NCI-H2029 treated with DMSO at 0.1 percent for 48 hours (cell line): ENCODE data around the gene RBM4.

Experiments used
- DNase-seq: peaks from one replicate; lab custom pipeline; 2025; lab: John Stamatoyannopoulos, UW

RBM4 gene

DNA sequence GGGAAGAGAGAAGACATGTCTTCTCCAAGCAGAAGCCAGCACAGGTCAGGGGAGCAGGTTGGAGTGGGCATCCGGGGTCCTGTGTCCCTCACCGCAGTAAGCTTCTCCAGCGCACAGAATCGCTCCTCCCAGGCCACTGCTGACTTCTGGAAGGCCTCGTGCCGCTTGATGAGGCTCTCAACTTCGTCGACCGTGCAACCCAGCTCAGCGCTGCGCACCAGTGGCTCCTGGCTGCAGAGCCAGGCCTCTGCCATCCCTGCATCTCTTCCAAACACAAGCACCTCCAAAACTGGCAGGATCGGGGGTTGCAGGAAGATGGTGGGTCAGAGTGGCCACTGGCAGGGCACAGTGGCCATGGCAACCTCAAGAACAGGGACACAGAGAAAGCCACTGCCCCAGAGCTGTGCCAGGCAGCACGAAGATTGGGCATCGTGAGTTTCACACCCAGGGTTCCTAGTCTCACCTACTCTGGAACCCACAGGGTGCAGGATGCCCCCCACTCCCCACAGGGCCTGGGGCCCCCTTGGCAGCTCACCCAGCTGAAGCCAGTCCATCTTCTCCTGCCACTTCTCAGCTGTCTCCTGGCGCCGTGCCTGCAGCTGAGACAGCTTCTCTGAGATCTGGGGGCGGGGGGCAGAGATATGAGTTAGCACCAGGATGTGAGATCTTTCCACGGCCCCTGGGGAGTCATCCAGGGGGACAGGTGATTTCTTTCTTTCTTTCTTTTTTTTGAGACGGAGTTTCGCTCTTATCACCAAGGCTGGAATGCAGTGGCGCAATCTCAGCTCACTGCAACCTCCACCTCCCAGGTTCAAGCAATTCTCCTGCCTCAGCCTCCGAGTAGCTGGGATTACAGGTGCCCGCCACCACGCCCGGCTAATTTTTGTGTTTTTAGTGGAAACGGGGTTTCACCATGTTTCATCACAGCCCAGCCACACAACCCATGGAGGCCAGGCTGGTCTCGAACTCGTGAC lies 50.3 kb downstream of the RBM4 start:
- DNase-seq: no peak

DNA sequence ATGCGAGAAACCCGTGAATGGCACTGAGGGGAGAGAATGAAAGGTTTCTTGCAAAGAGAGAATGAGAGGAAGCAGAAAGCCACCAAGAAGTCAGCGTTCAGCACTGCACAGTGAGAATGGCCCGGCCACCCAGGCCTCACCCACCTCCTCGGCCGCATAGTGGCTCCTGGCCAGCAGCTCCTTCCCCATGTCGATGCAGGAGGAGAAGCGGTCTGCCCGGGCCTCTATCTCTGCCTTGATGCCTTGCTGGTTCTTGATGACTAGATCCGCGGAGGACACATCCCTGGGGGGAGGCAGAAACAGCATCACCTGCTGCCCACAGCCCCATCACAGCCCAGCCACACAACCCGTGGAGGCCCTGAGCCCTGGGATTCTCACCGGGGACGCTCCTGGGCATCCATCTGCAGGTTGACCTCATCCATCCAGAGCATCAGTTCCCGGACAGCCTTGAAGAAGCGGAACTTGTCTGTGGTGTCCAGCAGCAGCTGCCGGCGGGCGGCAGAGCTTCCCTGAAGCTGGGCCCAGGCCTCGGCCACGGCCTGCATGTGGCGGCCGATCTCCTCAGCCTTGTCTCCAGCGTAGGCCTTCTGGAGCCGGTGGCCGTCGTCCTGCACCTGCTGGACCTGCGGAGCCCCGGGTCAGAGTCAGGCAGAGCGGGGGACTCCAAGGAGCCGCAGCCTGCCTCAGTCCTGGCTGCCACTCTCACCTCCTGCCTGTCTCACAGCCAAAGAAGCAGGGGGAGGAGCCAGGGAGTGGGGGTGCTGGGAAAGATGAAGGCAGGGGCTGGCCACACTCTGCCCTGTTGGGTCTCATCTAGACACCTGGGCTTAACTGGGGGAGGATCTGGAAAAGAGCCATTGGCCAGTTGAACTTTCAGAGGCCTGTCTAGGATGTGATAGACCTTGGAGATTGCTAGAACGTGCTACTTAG lies 51.4 kb downstream of the RBM4 start:
- no peak for DNase-seq

DNA sequence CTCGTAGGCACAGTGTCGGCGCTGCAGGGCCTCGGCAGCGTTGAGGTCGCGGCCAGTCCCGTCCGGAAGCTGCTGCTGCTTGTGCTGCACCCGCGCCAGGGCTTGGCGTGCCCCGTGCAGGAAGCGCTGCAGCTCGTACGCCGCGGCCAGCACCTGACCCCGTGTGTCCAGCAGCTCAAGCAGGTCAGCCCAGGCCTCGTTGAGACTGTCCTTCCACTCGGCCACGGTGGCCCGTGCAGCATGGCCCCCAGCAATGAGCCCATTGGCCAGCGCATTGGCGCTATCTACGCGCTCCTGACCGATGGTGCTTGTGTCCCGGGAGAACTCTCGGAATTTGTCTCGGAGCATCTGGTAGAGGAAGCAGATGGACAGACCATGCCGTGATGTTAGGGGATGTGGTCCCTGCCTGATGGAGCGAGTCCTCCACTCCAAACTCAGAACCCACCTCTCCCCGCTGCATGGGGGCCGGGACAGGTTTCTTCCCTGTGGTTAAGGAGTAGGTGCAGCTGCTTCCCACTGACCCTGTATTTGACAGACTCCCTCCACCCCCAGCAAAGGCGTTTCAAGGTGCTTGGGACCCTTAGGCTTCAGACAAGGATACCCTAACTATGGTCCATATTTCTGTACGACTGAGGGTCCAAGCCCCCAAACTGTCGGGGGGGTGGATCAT lies 52.9 kb downstream of the RBM4 start:
- no peak for DNase-seq

DNA sequence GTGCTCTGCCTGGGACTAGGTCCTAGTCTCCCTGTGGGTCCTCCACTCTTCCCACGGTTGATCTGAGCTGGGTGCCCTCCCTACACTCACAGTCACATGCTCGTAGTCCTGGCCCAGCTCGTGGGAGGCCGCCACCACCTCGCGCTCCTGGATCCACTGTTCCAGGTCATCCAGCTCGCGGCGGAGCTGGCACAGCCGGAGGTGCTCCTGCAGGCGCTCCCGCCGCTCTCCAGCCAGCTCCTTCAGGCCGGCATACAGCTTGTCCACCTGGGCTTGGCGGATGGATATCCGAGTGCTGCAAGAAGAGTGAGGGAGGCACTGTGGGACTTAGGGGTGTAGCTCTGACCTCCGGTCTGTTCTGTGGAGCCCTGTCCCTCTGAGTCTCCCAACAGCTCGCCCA lies 53.9 kb downstream of the RBM4 start:
- DNase-seq: no peak

DNA sequence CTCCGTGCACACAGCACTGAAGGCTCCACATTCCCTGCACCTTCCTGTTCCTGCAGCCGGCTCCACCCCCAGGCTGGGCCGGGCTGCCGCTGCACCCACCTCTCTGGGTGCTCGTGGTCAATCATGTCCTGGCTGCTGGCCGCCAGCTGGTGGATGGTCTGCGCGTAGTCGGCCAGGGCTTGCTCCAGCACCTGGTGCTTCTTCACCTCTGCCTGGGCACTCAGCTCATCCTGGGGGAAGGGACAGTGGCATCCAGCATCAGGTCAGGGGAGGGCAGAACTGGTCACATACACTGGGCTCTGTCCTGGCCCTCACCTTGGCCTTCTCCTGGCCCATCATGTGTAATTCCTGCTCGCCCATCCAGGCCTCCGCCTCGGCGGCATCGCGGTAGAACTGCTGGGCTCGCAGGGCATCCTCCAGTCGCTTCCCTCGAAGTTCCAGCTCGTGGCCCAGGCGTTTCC lies 54.4 kb downstream of the RBM4 start:
- no peak for DNase-seq

DNA sequence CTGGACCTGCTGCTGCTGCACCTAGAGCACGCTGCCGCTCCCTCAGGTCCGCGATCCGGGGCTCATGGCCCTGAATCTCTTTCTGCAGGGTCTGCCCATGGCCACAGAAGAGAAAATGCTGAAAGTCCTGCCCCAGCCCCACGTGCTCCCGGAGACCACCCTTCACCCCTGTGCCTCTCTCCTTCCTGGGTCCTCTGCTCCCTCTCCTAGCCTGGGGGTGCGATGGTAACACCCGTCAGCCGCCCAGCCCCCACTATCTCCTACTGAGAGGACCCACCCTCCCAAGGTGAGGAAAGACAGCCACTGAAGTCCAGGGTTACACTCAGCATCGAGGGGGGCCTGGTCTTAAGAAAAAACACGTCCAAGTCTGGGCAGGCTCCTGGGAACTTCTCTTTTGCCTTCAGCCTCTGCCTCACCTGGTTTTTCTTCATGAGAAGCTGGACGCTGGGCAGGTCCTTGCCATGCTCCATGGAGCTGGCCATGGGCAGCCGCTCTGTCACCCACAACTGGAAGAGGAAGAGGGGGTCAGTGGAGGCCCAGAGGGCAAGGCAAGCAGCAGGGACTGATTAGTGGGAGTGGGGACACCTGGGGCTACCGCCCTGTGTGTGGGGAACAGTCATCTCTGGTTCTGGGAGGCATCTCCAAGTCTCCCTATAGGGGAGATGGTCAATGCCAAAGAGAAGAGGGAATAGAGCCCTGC lies 55.0 kb downstream of the RBM4 start:
- no peak for DNase-seq

DNA sequence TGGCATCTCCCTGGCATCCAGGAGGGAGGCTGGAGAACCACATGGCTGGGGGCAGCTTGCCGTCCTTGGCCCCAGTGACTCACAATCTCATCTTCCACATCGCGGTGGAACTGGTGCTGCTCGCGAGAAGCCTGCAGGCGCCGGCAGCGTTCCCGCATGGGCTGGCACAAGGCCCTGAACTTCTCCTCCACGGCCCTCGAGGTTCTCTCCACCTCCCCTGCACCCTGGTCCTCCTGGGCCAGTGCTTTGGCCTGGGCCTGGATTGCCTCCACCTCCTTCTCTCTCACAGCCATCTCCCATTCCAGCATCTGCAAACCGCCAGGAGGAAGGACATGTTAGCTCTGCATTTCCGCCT lies 55.5 kb downstream of the RBM4 start:
- DNase-seq: no peak

DNA sequence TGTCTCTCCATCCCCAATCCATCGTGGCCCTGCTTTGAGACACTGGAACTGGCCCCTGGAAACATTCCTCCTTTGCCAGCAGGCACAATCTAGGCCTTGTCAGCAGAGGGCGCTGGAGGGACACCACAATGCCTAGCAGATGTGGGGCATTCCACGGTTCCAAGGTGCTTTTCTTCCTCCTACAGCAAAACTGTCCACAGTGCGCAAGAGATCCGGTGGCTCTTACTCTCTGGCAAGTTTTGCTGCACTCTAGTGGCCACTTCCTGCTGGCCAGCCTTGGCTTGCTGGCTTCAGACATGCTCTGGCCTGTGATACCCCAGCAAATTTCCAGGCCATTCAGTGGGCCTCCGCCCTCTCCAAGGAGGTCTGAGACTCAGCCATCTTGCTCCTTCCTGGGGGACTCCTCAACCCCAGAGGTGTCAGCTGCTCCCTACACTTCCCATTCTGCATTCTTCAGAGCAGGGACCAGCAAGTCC lies 56.3 kb downstream of the RBM4 start:
- peak; percentile 82 for DNase-seq
